Liver (tissue), 3 donors: Measurements from ENCODE around the gene TESMIN.

Experiments used
- ATF3 ChIP-seq: IDR thresholded peaks from 2 replicates; pipeline ENCODE4 v1.6.1; 2016; ENCODE audit warnings: antibody characterized with exemption
- CTCF ChIP-seq: fragments of 150-350 bp; IDR thresholded peaks from 2 replicates; pipeline ENCODE4 v1.5.1; 2017; ENCODE audit warnings: improper control_type of control experiment, low read depth, low read length; ENCODE audit not compliant: missing input control
- EGR1 ChIP-seq, 2 donors: IDR thresholded peaks; 2 replicates each; pipeline ENCODE4 v1.6.1; 2016 to 2018; ENCODE audit warnings: antibody characterized with exemption in 2 of 2, low read depth in 2 of 2
- JUND ChIP-seq, 2 donors: IDR thresholded peaks; 2 replicates each; pipeline ENCODE4 v1.6.1; 2016; ENCODE audit warnings: antibody characterized with exemption in 2 of 2
- MAX ChIP-seq: IDR thresholded peaks from 2 replicates; pipeline ENCODE4 v1.6.1; 2016; ENCODE audit warnings: antibody characterized with exemption
- NR2F2 ChIP-seq: IDR thresholded peaks from 2 replicates; pipeline ENCODE4 v1.6.1; 2016; ENCODE audit warnings: antibody characterized with exemption
- RAD21 ChIP-seq, 2 donors: IDR thresholded peaks; 2 replicates each; pipeline ENCODE4 v1.6.1; 2016; ENCODE audit warnings: antibody characterized with exemption in 2 of 2, mild to moderate bottlenecking in 2 of 2
- RXRA ChIP-seq, 2 donors: IDR thresholded peaks; 2 replicates each; pipeline ENCODE4 v1.6.1; 2017 to 2018; ENCODE audit warnings: antibody characterized with exemption in 2 of 2, mild to moderate bottlenecking in 1 of 2
- SP1 ChIP-seq: IDR thresholded peaks from 2 replicates; pipeline ENCODE4 v1.6.1; 2018; ENCODE audit warnings: antibody characterized with exemption, mild to moderate bottlenecking
- TAF1 ChIP-seq: conservative IDR thresholded peaks from 2 replicates; pipeline ENCODE4 v1.6.1; 2016; ENCODE audit warnings: antibody characterized with exemption, mild to moderate bottlenecking
- YY1 ChIP-seq: IDR thresholded peaks from 2 replicates; pipeline ENCODE4 v1.6.1; 2016; ENCODE audit warnings: antibody characterized with exemption, mild to moderate bottlenecking
- ZBTB33 ChIP-seq: IDR thresholded peaks from 2 replicates; pipeline ENCODE4 v1.6.1; 2016; ENCODE audit warnings: antibody characterized with exemption
- TF ChIP-seq, protein P1 (sequence below): IDR thresholded peaks from 2 replicates; pipeline ENCODE4 v1.6.1; 2016; ENCODE audit warnings: antibody characterized with exemption, mild to moderate bottlenecking
- donor health status: healthy.
- donor health status: healthy.

DNA sequence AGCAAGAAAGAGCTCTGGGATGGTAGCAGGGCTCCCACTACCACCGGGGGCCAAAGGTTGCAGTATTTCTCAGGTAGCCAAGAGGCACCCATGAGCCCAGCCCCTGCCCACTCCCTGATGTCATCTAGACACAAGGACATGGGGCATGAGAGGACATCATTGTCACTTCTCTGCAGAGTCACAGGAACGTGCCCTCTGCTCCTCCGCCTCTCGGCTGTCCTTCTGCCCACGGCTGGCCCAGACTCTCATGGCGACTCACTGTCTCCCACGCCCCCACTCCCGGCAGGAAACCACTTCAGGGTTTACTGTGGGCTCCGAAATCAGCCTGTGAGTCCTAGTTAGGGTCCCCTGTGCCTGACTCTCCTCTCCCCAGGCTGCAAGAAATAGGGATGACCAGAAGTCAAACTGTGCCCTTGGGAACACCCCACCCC, 68.8 kb downstream of the TESMIN start:
- TF ChIP-seq CTCF (no peak), MAX (no peak), RAD21 (IDR thresholded peaks at IDR 0.05) (no peak), TAF1 (no peak), YY1 (no peak), ZBTB33 (no peak), RXRA (IDR thresholded peaks at IDR 0.05) (no peak), EGR1 (IDR thresholded peaks at IDR 0.05; ENCODE audit: low read depth in 2 of 2) (no peak), ATF3 (no peak), JUND (IDR thresholded peaks at IDR 0.05) (no peak), NR2F2 (no peak), SP1 (no peak)
- TF ChIP-seq, protein P1, sequence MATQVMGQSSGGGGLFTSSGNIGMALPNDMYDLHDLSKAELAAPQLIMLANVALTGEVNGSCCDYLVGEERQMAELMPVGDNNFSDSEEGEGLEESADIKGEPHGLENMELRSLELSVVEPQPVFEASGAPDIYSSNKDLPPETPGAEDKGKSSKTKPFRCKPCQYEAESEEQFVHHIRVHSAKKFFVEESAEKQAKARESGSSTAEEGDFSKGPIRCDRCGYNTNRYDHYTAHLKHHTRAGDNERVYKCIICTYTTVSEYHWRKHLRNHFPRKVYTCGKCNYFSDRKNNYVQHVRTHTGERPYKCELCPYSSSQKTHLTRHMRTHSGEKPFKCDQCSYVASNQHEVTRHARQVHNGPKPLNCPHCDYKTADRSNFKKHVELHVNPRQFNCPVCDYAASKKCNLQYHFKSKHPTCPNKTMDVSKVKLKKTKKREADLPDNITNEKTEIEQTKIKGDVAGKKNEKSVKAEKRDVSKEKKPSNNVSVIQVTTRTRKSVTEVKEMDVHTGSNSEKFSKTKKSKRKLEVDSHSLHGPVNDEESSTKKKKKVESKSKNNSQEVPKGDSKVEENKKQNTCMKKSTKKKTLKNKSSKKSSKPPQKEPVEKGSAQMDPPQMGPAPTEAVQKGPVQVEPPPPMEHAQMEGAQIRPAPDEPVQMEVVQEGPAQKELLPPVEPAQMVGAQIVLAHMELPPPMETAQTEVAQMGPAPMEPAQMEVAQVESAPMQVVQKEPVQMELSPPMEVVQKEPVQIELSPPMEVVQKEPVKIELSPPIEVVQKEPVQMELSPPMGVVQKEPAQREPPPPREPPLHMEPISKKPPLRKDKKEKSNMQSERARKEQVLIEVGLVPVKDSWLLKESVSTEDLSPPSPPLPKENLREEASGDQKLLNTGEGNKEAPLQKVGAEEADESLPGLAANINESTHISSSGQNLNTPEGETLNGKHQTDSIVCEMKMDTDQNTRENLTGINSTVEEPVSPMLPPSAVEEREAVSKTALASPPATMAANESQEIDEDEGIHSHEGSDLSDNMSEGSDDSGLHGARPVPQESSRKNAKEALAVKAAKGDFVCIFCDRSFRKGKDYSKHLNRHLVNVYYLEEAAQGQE = no peak
